Endothelial cell of umbilical vein (primary cell): ENCODE measurements around the gene METTL24. TPM values are rescaled to one million over a fixed set of nuclear protein-coding genes. Genes with fewer than 3 reads are reported as not detected.

Experiments used
- BruUV-seq: library from RNA; stranded (reverse); fragments of 400-500 nt; replicated peaks from 2 replicates; lab custom pipeline; 2021; lab: Mats Ljungman, UMichigan
- CTCF ChIA-PET: fragments of 300-600, 350-600 bp; sonication (Branson Sonifier 250); formaldehyde crosslinking; loops from one replicate; lab custom pipeline; 2021; ENCODE audit warnings: antibody characterized with exemption, inconsistent platforms; lab: Charles Lee
- POLR2A ChIA-PET: fragments of 300-600, 350-600 bp; sonication (Branson Sonifier 250); formaldehyde crosslinking; loops from one replicate; lab custom pipeline; 2021; ENCODE audit warnings: antibody characterized with exemption, inconsistent platforms; lab: Charles Lee
- DNase-seq: peaks from one replicate; pipeline ENCODE4 v3.0.0-alpha.2; 2011; ENCODE audit warnings: low read depth, low spot score
- FAIRE-seq: peaks from 2 replicates; lab custom pipeline; 2011; peaks lifted over from hg19 to GRCh38; lab: Jason Lieb, UNC
- H2AFZ ChIP-seq: 2 replicates; pipeline ENCODE4 v1.6.0; 2012; ENCODE audit warnings: low read depth, low read length, control low read depth, inconsistent platforms
- H3K27ac ChIP-seq: 2 replicates; pipeline ENCODE4 v1.5.1; 2011; ENCODE audit warnings: low read depth, mild to moderate bottlenecking, control low read depth, low read length, moderate library complexity; ENCODE audit not compliant: insufficient read depth
- H3K27me3 ChIP-seq, 2 experiments: 2 replicates each; pipeline versions ENCODE4 v1.6.0 to v1.6.1; 2011; ENCODE audit warnings: low read length in 2 of 2, mixed read lengths in 1 of 2; ENCODE audit not compliant: control insufficient read depth in 2 of 2, insufficient read depth in 2 of 2
- H3K36me3 ChIP-seq, 2 experiments: 2 replicates in 1 of 2; 3 replicates in 1 of 2; pipeline ENCODE4 v1.5.1; 2011; ENCODE audit warnings: low read length in 2 of 2, mild to moderate bottlenecking in 1 of 2, moderate library complexity in 1 of 2; ENCODE audit not compliant: control insufficient read depth in 2 of 2, insufficient read depth in 2 of 2; ENCODE audit errors: extremely low read depth in 1 of 2
- H3K4me1 ChIP-seq: 3 replicates; pipeline ENCODE4 v1.5.1; 2011; ENCODE audit warnings: mild to moderate bottlenecking, low read length; ENCODE audit not compliant: control insufficient read depth, insufficient read depth; ENCODE audit errors: extremely low read depth
- H3K4me2 ChIP-seq: 2 replicates; pipeline ENCODE4 v1.6.1; 2011; ENCODE audit warnings: low read length, control low read depth, mixed read lengths; ENCODE audit not compliant: insufficient read depth
- H3K4me3 ChIP-seq, 3 experiments: fragments of 200-600 bp in 1 of 3; sonication (generic), shearing (Covaris generic) in 1 of 3; replicated peaks in 1 of 3; 2 replicates each; pipeline ENCODE4 v1.5.1; 2011 to 2016; ENCODE audit warnings: control low read depth in 3 of 3, low read length in 3 of 3, mild to moderate bottlenecking in 2 of 3, inconsistent platforms in 1 of 3, low read depth in 1 of 3, moderate library complexity in 1 of 3; ENCODE audit not compliant: insufficient read depth in 1 of 3
- H3K79me2 ChIP-seq: 2 replicates; pipeline ENCODE4 v1.6.0; 2012; ENCODE audit warnings: low read length, inconsistent platforms; ENCODE audit not compliant: control insufficient read depth, insufficient read depth
- H3K9ac ChIP-seq: replicated peaks from 2 replicates; pipeline ENCODE3; 2011; ENCODE audit warnings: low read length, control low read depth; ENCODE audit not compliant: insufficient read depth; ENCODE audit errors: extremely low read depth
- H3K9me1 ChIP-seq: replicated peaks from 3 replicates; pipeline ENCODE4 v1.6.0; 2011; ENCODE audit warnings: mild to moderate bottlenecking, low read length; ENCODE audit not compliant: control insufficient read depth, insufficient read depth; ENCODE audit errors: extremely low read depth
- H3K9me3 ChIP-seq: replicated peaks from 2 replicates; pipeline ENCODE4 v1.5.1; 2012; ENCODE audit warnings: low read length, inconsistent platforms; ENCODE audit not compliant: control insufficient read depth, insufficient read depth
- H4K20me1 ChIP-seq: replicated peaks from 2 replicates; pipeline ENCODE3; 2011; ENCODE audit warnings: mild to moderate bottlenecking, low read length; ENCODE audit not compliant: control insufficient read depth, insufficient read depth; ENCODE audit errors: extremely low read depth
- CTCF ChIP-seq, 2 donors: IDR thresholded peaks; 1 replicate in 1 of 2; 2 replicates in 1 of 2; pipeline ENCODE4 v1.5.1; 2011; ENCODE audit warnings: low read length in 2 of 2, mild to moderate bottlenecking in 2 of 2, moderate library complexity in 2 of 2, control low read depth in 1 of 2, inconsistent platforms in 1 of 2, low read depth in 1 of 2; ENCODE audit not compliant: insufficient read depth in 1 of 2; ENCODE audit errors: extremely low read depth in 1 of 2
- EZH2 ChIP-seq: IDR thresholded peaks from 2 replicates; pipeline ENCODE4 v1.6.1; 2012; ENCODE audit warnings: borderline replicate concordance, low read depth, mild to moderate bottlenecking, moderate library complexity, low read length, inconsistent platforms; ENCODE audit not compliant: severe bottlenecking
- FOS ChIP-seq: IDR thresholded peaks from 2 replicates; pipeline ENCODE4 v1.6.1; 2011; ENCODE audit warnings: mild to moderate bottlenecking, low read length, moderate library complexity, borderline replicate concordance; ENCODE audit not compliant: insufficient read depth
- GATA2 ChIP-seq: IDR thresholded peaks from 2 replicates; pipeline ENCODE4 v1.7.0; 2011; ENCODE audit warnings: low read depth, mild to moderate bottlenecking, moderate library complexity, mixed read lengths, low read length; ENCODE audit not compliant: insufficient read length, insufficient read depth
- JUN ChIP-seq: IDR thresholded peaks from 2 replicates; pipeline ENCODE4 v1.6.1; 2011; ENCODE audit warnings: borderline replicate concordance, low read depth; ENCODE audit not compliant: insufficient read length, insufficient read depth
- MAX ChIP-seq: IDR thresholded peaks from 2 replicates; pipeline ENCODE4 v1.6.1; 2011; ENCODE audit not compliant: insufficient read depth, insufficient read length
- MYC ChIP-seq: IDR thresholded peaks from one replicate; pipeline ENCODE4 v1.6.1; 2011; ENCODE audit warnings: mild to moderate bottlenecking, low read depth, low read length
- POLR2A ChIP-seq: IDR thresholded peaks from 2 replicates; pipeline ENCODE4 v1.6.1; 2012; ENCODE audit warnings: low read depth, mild to moderate bottlenecking, control low read depth, low read length
- POLR2AphosphoS5 ChIP-seq: IDR thresholded peaks from 2 replicates; pipeline ENCODE4 v1.6.1; 2012; ENCODE audit warnings: low read depth, mild to moderate bottlenecking, control low read depth, low read length, moderate library complexity; ENCODE audit not compliant: insufficient read depth
- dilution Hi-C: fragments of 300-500 bp; cut with MboI; formaldehyde crosslinking; loops from one replicate; pipeline ENCODE4 v1.15.0; 2019; ENCODE audit warnings: low sequenced_read_pairs; ENCODE audit not compliant: extremely low pct_ligation_motif_present
- intact Hi-C: fragments of 100-400 bp; cut with micrococcal nuclease; formaldehyde crosslinking; loops from one replicate; pipeline ENCODE4 v1.10.0; 2022
- polyA plus RNA-seq, 4 experiments: library from polyadenylated mRNA; depleted of rRNA in 3 of 4; stranded (reverse) in 3 of 4; unstranded in 1 of 4; fragments of >200 nt; gene quantifications; 2 replicates each; pipeline versions ENCODE4 v1.2.1 to v1.2.3, GENCODE V29; 2011 to 2012; ENCODE audit warnings: missing spikeins in 1 of 4
- total RNA-seq: library from RNA; stranded (reverse); gene quantifications from 2 replicates; pipeline ENCODE4 v1.2.3, GENCODE V29; 2021

The METTL24 gene
- total and polyA plus RNA-seq, 2 donors (not counting 3 experiments of a cell fraction or from before 2014, with no cell fraction given), result not detected

- no peaks in the 10 kb centered on the region for H3K9me1 ChIP-seq
- no peak overlapping the region for H3K27ac ChIP-seq
- DNase-seq, result no peak
- no peaks in the 10 kb centered on the region for H3K4me1 ChIP-seq
- H3K27me3 ChIP-seq, result peaks cover 32 to 33% of the 10 kb centered on the region in 2 experiments
- no TSS peak for BruUV-seq
- no peak overlapping the region for H2AFZ ChIP-seq
- no peak overlapping the region for H3K4me2 ChIP-seq
- intact Hi-C loops, result no loop called here
- no peaks in the 10 kb centered on the region for H3K9me3 ChIP-seq
- H3K9ac ChIP-seq, result no peak overlapping the region
- ChIA-PET POLR2A (no interaction called here), CTCF (no interaction called here)
- FAIRE-seq, result no peak
- no peak for TF ChIP-seq MYC
- TF ChIP-seq GATA2, result no peak
- TF ChIP-seq JUN, result no peak
- no peak for TF ChIP-seq POLR2A
- no peaks in the 10 kb centered on the region for H3K36me3 ChIP-seq
- dilution Hi-C loops, result no loop called here
- no peaks in the 10 kb centered on the region for H3K79me2 ChIP-seq
- H3K4me3 ChIP-seq, result no peak overlapping the region
- H4K20me1 ChIP-seq, result no peaks in the 10 kb centered on the region
These were observed 25.9 kb downstream of the METTL24 start for GRCh38 chr6:110332281-110332680.

DNA sequence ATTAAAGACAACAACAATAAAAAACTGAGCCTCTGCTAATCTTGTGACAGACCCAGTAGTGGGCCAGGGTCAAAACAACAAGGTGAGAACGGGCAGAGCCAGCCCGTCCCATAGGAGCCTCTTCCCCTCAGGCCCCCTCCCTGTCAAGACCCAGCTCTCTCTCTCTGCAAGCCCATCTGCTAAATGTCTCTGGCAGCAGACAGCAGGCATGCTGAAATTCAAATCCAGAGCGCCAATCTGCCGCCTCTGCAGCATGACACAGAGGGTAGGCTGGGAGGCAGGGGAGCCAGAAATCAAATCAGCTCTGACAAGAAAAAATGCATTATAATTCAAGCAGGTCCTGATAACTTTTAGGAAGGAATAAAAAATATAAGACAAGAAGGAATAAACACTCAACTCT is 26.3 kb downstream of the METTL24 start:
- H2AFZ ChIP-seq, result no peak overlapping the region
- POLR2A ChIA-PET, result no interaction called here
- dilution Hi-C loops, result no loop called here

More for the DNA sequence above, 26.3 kb downstream of the METTL24 start:
- Histone ChIP-seq H4K20me1 (no peaks in the 10 kb centered on the region), H3K4me1 (no peaks in the 10 kb centered on the region), H3K36me3 (no peaks in the 10 kb centered on the region), H3K9me3 (no peaks in the 10 kb centered on the region), H3K9ac (no peak overlapping the region), H3K27me3 (peaks cover 32 to 33% of the 10 kb centered on the region in 2 experiments), H3K27ac (no peak overlapping the region), H3K9me1 (no peaks in the 10 kb centered on the region), H3K4me3 (no peak overlapping the region), H3K4me2 (no peak overlapping the region), H3K79me2 (no peaks in the 10 kb centered on the region)
- no peak for FAIRE-seq
- no peak for DNase-seq
- BruUV-seq, result no TSS peak
- CTCF ChIA-PET, result no interaction called here
- TF ChIP-seq GATA2 (no peak), MYC (no peak), POLR2A (no peak), JUN (no peak), CTCF (IDR thresholded peaks at IDR 0.05; ENCODE audit: extremely low read depth in 1 of 2, insufficient read depth in 1 of 2, low read depth in 1 of 2, low read length in 2 of 2) (no peak), EZH2 (no peak), MAX (no peak), POLR2AphosphoS5 (no peak), FOS (no peak)
- intact Hi-C loops, result no loop called here
